Activated naive CD8-positive, alpha-beta T cell treated with anti-CD3 and anti-CD28 coated beads, Interleukin-2, amount 10 ng/mL, durations not matched to agents 7 days and 5 days (primary cell): ENCODE data around the gene SRD5A1. TPM values are rescaled to one million over a fixed set of nuclear protein-coding genes. Genes with fewer than 3 reads are reported as not detected.
A peak's percentile ranks its signal among the peaks of the same experiment; 100 is the strongest.

Experiments
- ATAC-seq: fragments of 150-1000 bp; cut with Tn5 transposase; one replicate; pipeline ENCODE4 v1.10.0; 2021; ENCODE audit warnings: low read depth, moderate library complexity
- POLR2A ChIA-PET: fragments of 350-600 bp; sonication (Branson Sonifier 250); formaldehyde crosslinking; loops from one replicate; lab custom pipeline; 2021; ENCODE audit warnings: antibody characterized with exemption; lab: Charles Lee
- DNase-seq: peaks from one replicate; pipeline ENCODE4 v3.0.0; 2021
- H3K27ac Mint-ChIP-seq: one replicate; pipeline ENCODE4 v1.8.0; 2022; ENCODE audit warnings: mild to moderate bottlenecking, mixed read lengths
- H3K27me3 Mint-ChIP-seq: one replicate; pipeline ENCODE4 v1.8.0; 2022; ENCODE audit warnings: mild to moderate bottlenecking, moderate library complexity, mixed read lengths
- H3K36me3 Mint-ChIP-seq: one replicate; pipeline ENCODE4 v1.8.0; 2021; ENCODE audit warnings: mild to moderate bottlenecking, mixed read lengths
- H3K4me1 Mint-ChIP-seq: one replicate; pipeline ENCODE4 v1.8.0; 2021; ENCODE audit warnings: mixed read lengths
- H3K4me3 Mint-ChIP-seq: one replicate; pipeline ENCODE4 v1.8.0; 2022; ENCODE audit warnings: mild to moderate bottlenecking, moderate library complexity, mixed read lengths
- H3K9me3 Mint-ChIP-seq: one replicate; pipeline ENCODE4 v1.8.0; 2021; ENCODE audit warnings: mixed read lengths
- total RNA-seq, 2 experiments: library from RNA; stranded (reverse); gene quantifications; one replicate each; pipeline ENCODE4 v1.2.3, GENCODE V29; 2021

SRD5A1 gene
- 10 to 100 TPM; 12.6 to 15.9 TPM for total RNA-seq

- DNase-seq (peak; percentile 98), ATAC-seq (peak; percentile 88)
- Mint-ChIP-seq H3K27ac (peak within 1 kb of the TSS; percentile 92), H3K9me3 (no peaks in the 10 kb centered on the region), H3K27me3 (no peaks in the 10 kb centered on the region), H3K36me3 (peaks cover 38% of the 10 kb centered on the region), H3K4me1 (peaks cover 32% of the 10 kb centered on the region), H3K4me3 (peak within 1 kb of the TSS; percentile 98)
- POLR2A ChIA-PET = interaction anchor here (0.7 to 3.2 kb wide), 15 partner anchors 9 to 1211 kb away, joined by 3 to 22 read pairs (median 5); partner anchors contain the start of genes ICE1, MED10 and TENT4A
Measured at GRCh38 chr5:6632888-6633468, at the start of gene SRD5A1, which contains the start of gene NSUN2. SRD5A1 (plus strand) TSS chr5:6633440; CDS start chr5:6633577, 137 bp downstream. NSUN2 (minus strand) TSS chr5:6633044; CDS start chr5:6632979, 65 bp downstream.

- peaks cover 52% of the 10 kb centered on the region for H3K27me3 Mint-ChIP-seq
- ATAC-seq = no peak
- peak overlapping the region; percentile 53 for H3K4me3 Mint-ChIP-seq
- H3K27ac Mint-ChIP-seq = no peak overlapping the region
- POLR2A ChIA-PET = no interaction called here
- DNase-seq = no peak
- peaks cover 4% of the 10 kb centered on the region for H3K4me1 Mint-ChIP-seq
- H3K36me3 Mint-ChIP-seq = no peaks in the 10 kb centered on the region
- H3K9me3 Mint-ChIP-seq = no peaks in the 10 kb centered on the region
Measured at GRCh38 chr5:6584101-6584645, 49.1 kb upstream of the SRD5A1 start.

GRCh38 chr5:6584727-6585126, 48.5 kb upstream of the SRD5A1 start:
- Mint-ChIP-seq H3K27ac (no peak overlapping the region), H3K4me1 (peaks cover 4% of the 10 kb centered on the region), H3K36me3 (no peaks in the 10 kb centered on the region), H3K4me3 (no peak overlapping the region), H3K27me3 (peaks cover 52% of the 10 kb centered on the region), H3K9me3 (no peaks in the 10 kb centered on the region)
- ATAC-seq (no peak), DNase-seq (no peak)
- POLR2A ChIA-PET = no interaction called here

- ATAC-seq (no peak), DNase-seq (no peak)
- H3K27me3 Mint-ChIP-seq = peaks cover 53% of the 10 kb centered on the region
- peaks cover 4% of the 10 kb centered on the region for H3K4me1 Mint-ChIP-seq
- no peak overlapping the region for H3K27ac Mint-ChIP-seq
- no peaks in the 10 kb centered on the region for H3K9me3 Mint-ChIP-seq
- H3K36me3 Mint-ChIP-seq = no peaks in the 10 kb centered on the region
- H3K4me3 Mint-ChIP-seq = no peak overlapping the region
- POLR2A ChIA-PET = no interaction called here
Measured at GRCh38 chr5:6585168-6585567, 48.1 kb upstream of the SRD5A1 start.

GRCh38 chr5:6585939-6586646, 47.1 kb upstream of the SRD5A1 start:
- Mint-ChIP-seq H3K9me3 (no peaks in the 10 kb centered on the region), H3K4me1 (peaks cover 8% of the 10 kb centered on the region), H3K4me3 (no peak overlapping the region), H3K27me3 (peaks cover 51% of the 10 kb centered on the region), H3K27ac (no peak overlapping the region), H3K36me3 (no peaks in the 10 kb centered on the region)
- POLR2A ChIA-PET = no interaction called here
- no peak for ATAC-seq
- no peak for DNase-seq

- POLR2A ChIA-PET = no interaction called here
Measured at GRCh38 chr5:6586647-6587042, 46.6 kb upstream of the SRD5A1 start.

GRCh38 chr5:6587171-6587570, 46.1 kb upstream of the SRD5A1 start:
- H3K4me1 Mint-ChIP-seq = peaks cover 10% of the 10 kb centered on the region
- DNase-seq (no peak), ATAC-seq (no peak)
- peaks cover 41% of the 10 kb centered on the region for H3K27me3 Mint-ChIP-seq
- H3K9me3 Mint-ChIP-seq = no peaks in the 10 kb centered on the region
- POLR2A ChIA-PET = no interaction called here
- H3K4me3 Mint-ChIP-seq = no peak overlapping the region
- H3K27ac Mint-ChIP-seq = no peak overlapping the region
- no peaks in the 10 kb centered on the region for H3K36me3 Mint-ChIP-seq

More at GRCh38 chr5:6586647-6587042, 46.6 kb upstream of the SRD5A1 start:
- Mint-ChIP-seq H3K27me3 (peaks cover 46% of the 10 kb centered on the region), H3K9me3 (no peaks in the 10 kb centered on the region), H3K36me3 (no peaks in the 10 kb centered on the region), H3K27ac (no peak overlapping the region), H3K4me1 (peaks cover 9% of the 10 kb centered on the region), H3K4me3 (no peak overlapping the region)
- ATAC-seq (no peak), DNase-seq (no peak)

- DNase-seq = no peak
- POLR2A ChIA-PET = no interaction called here
- H3K27me3 Mint-ChIP-seq = peaks cover 18% of the 10 kb centered on the region
- no peak overlapping the region for H3K27ac Mint-ChIP-seq
- peaks cover 6% of the 10 kb centered on the region for H3K4me1 Mint-ChIP-seq
- no peak overlapping the region for H3K4me3 Mint-ChIP-seq
- no peaks in the 10 kb centered on the region for H3K9me3 Mint-ChIP-seq
- peaks cover 3% of the 10 kb centered on the region for H3K36me3 Mint-ChIP-seq
- ATAC-seq = no peak
Measured at GRCh38 chr5:6590581-6590980, 42.7 kb upstream of the SRD5A1 start.

- Mint-ChIP-seq H3K9me3 (no peaks in the 10 kb centered on the region), H3K4me1 (peaks cover 6% of the 10 kb centered on the region), H3K27ac (no peak overlapping the region), H3K4me3 (no peak overlapping the region), H3K36me3 (peaks cover 4% of the 10 kb centered on the region), H3K27me3 (peaks cover 14% of the 10 kb centered on the region)
- ATAC-seq (no peak), DNase-seq (no peak)
- POLR2A ChIA-PET = no interaction called here
Measured at GRCh38 chr5:6591671-6592288, 41.5 kb upstream of the SRD5A1 start.

- DNase-seq (no peak), ATAC-seq (no peak)
- peaks cover 12% of the 10 kb centered on the region for H3K36me3 Mint-ChIP-seq
- POLR2A ChIA-PET = no interaction called here
- H3K27me3 Mint-ChIP-seq = peaks cover 14% of the 10 kb centered on the region
- H3K9me3 Mint-ChIP-seq = no peaks in the 10 kb centered on the region
- no peak overlapping the region for H3K4me3 Mint-ChIP-seq
- no peak overlapping the region for H3K27ac Mint-ChIP-seq
- H3K4me1 Mint-ChIP-seq = peaks cover 6% of the 10 kb centered on the region
Measured at GRCh38 chr5:6592601-6593000, 40.6 kb upstream of the SRD5A1 start.

- H3K4me3 Mint-ChIP-seq = no peak overlapping the region
- DNase-seq (no peak), ATAC-seq (no peak)
- peaks cover 14% of the 10 kb centered on the region for H3K27me3 Mint-ChIP-seq
- H3K9me3 Mint-ChIP-seq = no peaks in the 10 kb centered on the region
- POLR2A ChIA-PET = no interaction called here
- H3K4me1 Mint-ChIP-seq = peaks cover 6% of the 10 kb centered on the region
- H3K36me3 Mint-ChIP-seq = peaks cover 16% of the 10 kb centered on the region
- no peak overlapping the region for H3K27ac Mint-ChIP-seq
Measured at GRCh38 chr5:6593148-6594016, 39.9 kb upstream of the SRD5A1 start.

GRCh38 chr5:6594066-6594465, 39.2 kb upstream of the SRD5A1 start:
- H3K27ac Mint-ChIP-seq = no peak overlapping the region
- POLR2A ChIA-PET = no interaction called here
- peaks cover 6% of the 10 kb centered on the region for H3K4me1 Mint-ChIP-seq
- ATAC-seq = no peak
- DNase-seq = no peak
- peaks cover 17% of the 10 kb centered on the region for H3K36me3 Mint-ChIP-seq
- H3K9me3 Mint-ChIP-seq = no peaks in the 10 kb centered on the region
- peaks cover 12% of the 10 kb centered on the region for H3K27me3 Mint-ChIP-seq
- H3K4me3 Mint-ChIP-seq = no peak overlapping the region

GRCh38 chr5:6595405-6595804, 37.8 kb upstream of the SRD5A1 start:
- H3K4me1 Mint-ChIP-seq = peaks cover 6% of the 10 kb centered on the region
- H3K4me3 Mint-ChIP-seq = no peak overlapping the region
- H3K27ac Mint-ChIP-seq = no peak overlapping the region
- POLR2A ChIA-PET = no interaction called here
- peaks cover 2% of the 10 kb centered on the region for H3K27me3 Mint-ChIP-seq
- DNase-seq = no peak
- no peak for ATAC-seq
- H3K36me3 Mint-ChIP-seq = peaks cover 20% of the 10 kb centered on the region
- no peaks in the 10 kb centered on the region for H3K9me3 Mint-ChIP-seq
